B cell (primary cell): ENCODE measurements around the gene PDE10A. TPM values are rescaled to one million over a fixed set of nuclear protein-coding genes. Genes with fewer than 3 reads are reported as not detected.

Experiments
- ATAC-seq: fragments of 200-7000 bp; cut with Tn5 transposase; one replicate; pipeline ENCODE4 v1.10.0; 2021; ENCODE audit warnings: low read depth, mild to moderate bottlenecking, moderate number of reproducible peaks, moderate library complexity
- CTCF ChIA-PET: fragments of 350-600 bp; sonication (Branson Sonifier 250); formaldehyde crosslinking; loops from one replicate; lab custom pipeline; 2021; ENCODE audit warnings: antibody characterized with exemption, inconsistent platforms; lab: Charles Lee
- POLR2A ChIA-PET: fragments of 350-600 bp; sonication (Branson Sonifier 250); formaldehyde crosslinking; loops from one replicate; lab custom pipeline; 2021; ENCODE audit warnings: antibody characterized with exemption; lab: Charles Lee
- DNase-seq: peaks from one replicate; pipeline ENCODE4 v3.0.0; 2013
- H2AFZ ChIP-seq: 2 replicates; pipeline ENCODE4 v1.6.1; 2012; ENCODE audit warnings: mild to moderate bottlenecking, low read depth, low read length; ENCODE audit not compliant: insufficient read depth, poor library complexity, severe bottlenecking
- H3K27ac ChIP-seq, 2 donors: 1 replicate in 1 of 2; 2 replicates in 1 of 2; pipeline ENCODE4 v1.5.1; 2012 to 2013; ENCODE audit warnings: low read length in 2 of 2, mild to moderate bottlenecking in 2 of 2, moderate library complexity in 1 of 2
- H3K27me3 ChIP-seq, 4 experiments: fragments of 200-600 bp in 1 of 4; sonication (generic) in 1 of 4; replicated peaks in 1 of 4; 1 replicate in 2 of 4; 2 replicates in 2 of 4; pipeline versions ENCODE4 v1.6.1 to v1.7.0; 2013 to 2016; ENCODE audit warnings: low read length in 3 of 4, mild to moderate bottlenecking in 2 of 4, mixed read lengths in 1 of 4, moderate library complexity in 1 of 4; ENCODE audit not compliant: insufficient read depth in 4 of 4, control insufficient read depth in 3 of 4; ENCODE audit errors: control extremely low read depth in 1 of 4
- H3K36me3 ChIP-seq, 2 experiments: replicated peaks in 1 of 2; 1 replicate in 1 of 2; 2 replicates in 1 of 2; pipeline versions ENCODE4 v1.6.1 to v1.7.1; 2013; ENCODE audit warnings: low read length in 1 of 2; ENCODE audit not compliant: insufficient read depth in 2 of 2, control insufficient read depth in 1 of 2; ENCODE audit errors: control extremely low read depth in 1 of 2, extremely low read depth in 1 of 2
- H3K4me1 ChIP-seq, 2 donors: fragments of 200-600 bp in 1 of 2; sonication (generic) in 1 of 2; 1 replicate in 1 of 2; 2 replicates in 1 of 2; pipeline versions ENCODE4 v1.5.1 to v1.6.1; 2013 to 2017; ENCODE audit warnings: low read length in 2 of 2; ENCODE audit not compliant: control insufficient read depth in 2 of 2, insufficient read depth in 2 of 2
- H3K4me2 ChIP-seq: replicated peaks from 2 replicates; pipeline ENCODE3; 2012; ENCODE audit warnings: mild to moderate bottlenecking, low read depth, low read length; ENCODE audit not compliant: poor library complexity, severe bottlenecking
- H3K4me3 ChIP-seq, 5 experiments: fragments of 200-600 bp in 1 of 5; sonication (generic) in 1 of 5; 1 replicate in 3 of 5; 2 replicates in 2 of 5; pipeline versions ENCODE4 v1.5.1 to v1.7.0; 2011 to 2016; ENCODE audit warnings: low read length in 4 of 5, mild to moderate bottlenecking in 4 of 5, low read depth in 2 of 5, control low read depth in 1 of 5, moderate library complexity in 1 of 5; ENCODE audit not compliant: insufficient read depth in 1 of 5; ENCODE audit errors: control extremely low read depth in 1 of 5, extremely low read depth in 1 of 5
- H3K79me2 ChIP-seq: fragments of 200-600 bp; sonication (generic); one replicate; pipeline ENCODE4 v1.6.0; 2016; ENCODE audit warnings: low read length; ENCODE audit not compliant: control insufficient read depth, insufficient read depth
- H3K9ac ChIP-seq: fragments of 200-600 bp; sonication (generic); 2 replicates; pipeline ENCODE4 v1.6.1; 2017; ENCODE audit warnings: mild to moderate bottlenecking, low read length, moderate library complexity
- H3K9me3 ChIP-seq, 3 donors: one replicate each; pipeline versions ENCODE4 v1.6.1 to v1.7.1; 2013; ENCODE audit warnings: low read length in 2 of 3; ENCODE audit not compliant: control insufficient read depth in 2 of 3, insufficient read depth in 1 of 3; ENCODE audit errors: control extremely low read depth in 1 of 3
- H4K20me1 ChIP-seq: 2 replicates; pipeline ENCODE4 v1.6.0; 2012; ENCODE audit warnings: mild to moderate bottlenecking, low read length; ENCODE audit not compliant: insufficient read depth, control insufficient read depth, poor library complexity, severe bottlenecking
- H3K27ac Mint-ChIP-seq: one replicate; pipeline ENCODE4 v1.8.0; 2021; ENCODE audit warnings: mixed read lengths
- H3K27me3 Mint-ChIP-seq: one replicate; pipeline ENCODE4 v1.8.0; 2021; ENCODE audit warnings: mixed read lengths
- H3K4me1 Mint-ChIP-seq: one replicate; pipeline ENCODE4 v1.8.0; 2021; ENCODE audit warnings: mixed read lengths
- H3K4me3 Mint-ChIP-seq: one replicate; pipeline ENCODE4 v1.8.0; 2021; ENCODE audit warnings: mixed read lengths
- H3K9me3 Mint-ChIP-seq: one replicate; pipeline ENCODE4 v1.8.0; 2022; ENCODE audit warnings: mixed read lengths; ENCODE audit not compliant: insufficient read depth
- CTCF ChIP-seq: fragments of 200-600 bp; IDR thresholded peaks from one replicate; pipeline ENCODE4 v1.8.0; 2022; ENCODE audit warnings: antibody characterized with exemption, mild to moderate bottlenecking
- EZH2 ChIP-seq: IDR thresholded peaks from 2 replicates; pipeline ENCODE4 v1.6.1; 2012; ENCODE audit warnings: borderline replicate concordance, low read depth, mild to moderate bottlenecking, moderate library complexity, low read length; ENCODE audit not compliant: insufficient read depth, poor library complexity, severe bottlenecking
- WGBS: methylation state at CpG from one replicate; pipeline ENCODE4 v1.1.5; 2013; ENCODE audit warnings: missing lambda C conversion rate; ENCODE audit not compliant: insufficient coverage; 5-methylcytosine and 5-hydroxymethylcytosine counted together
- intact Hi-C: fragments of 100-400 bp; cut with micrococcal nuclease; formaldehyde crosslinking; loops from one replicate; pipeline ENCODE4 v1.10.0; 2022
- polyA plus RNA-seq: library from polyadenylated mRNA; depleted of rRNA; stranded (reverse); fragments of >200 nt; gene quantifications from 2 replicates; pipeline ENCODE4 v1.2.3, GENCODE V29; 2012
- total RNA-seq, 2 donors: library from RNA; stranded (reverse); fragments of 120-200 nt in 1 of 2; gene quantifications; 1 replicate in 1 of 2; 2 replicates in 1 of 2; pipeline versions ENCODE4 v1.2.3 to v1.2.4, GENCODE V29; 2013 to 2022

Gene PDE10A
- total and polyA plus RNA-seq, 2 donors (not counting 1 experiment from before 2014, with no cell fraction given) = not detected

- Mint-ChIP-seq H3K27me3 (no peaks in the 10 kb centered on the region), H3K27ac (no peak overlapping the region), H3K9me3 (no peaks in the 10 kb centered on the region), H3K4me1 (no peaks in the 10 kb centered on the region), H3K4me3 (no peak overlapping the region)
- DNase-seq (no peak), ATAC-seq (no peak)
- TF ChIP-seq EZH2 (no peak), CTCF (no peak)
- Histone ChIP-seq H3K36me3 (no peaks in the 10 kb centered on the region), H3K27me3 (no peaks in the 10 kb centered on the region), H3K9me3 (peaks cover 0 to 3% (median 0%) of the 10 kb centered on the region in 3 donors), H2AFZ (no peak overlapping the region), H3K4me3 (no peak overlapping the region), H3K27ac (no peak overlapping the region), H3K4me2 (no peak overlapping the region), H3K9ac (no peak overlapping the region), H4K20me1 (no peaks in the 10 kb centered on the region), H3K79me2 (no peaks in the 10 kb centered on the region), H3K4me1 (no peaks in the 10 kb centered on the region)
- ChIA-PET CTCF (no interaction called here), POLR2A (no interaction called here)
- intact Hi-C loops = no loop called here
- 71% methylated on average over 1 of the region's 3 CpGs for WGBS
Observed at GRCh38 chr6:165480916-165481315, 182.1 kb downstream of the PDE10A start.

- H3K27ac Mint-ChIP-seq = no peak overlapping the region
- Histone ChIP-seq H3K79me2 (no peaks in the 10 kb centered on the region), H3K36me3 (no peaks in the 10 kb centered on the region), H3K27ac (no peak overlapping the region), H3K4me2 (no peak overlapping the region), H3K9me3 (no peaks in the 10 kb centered on the region), H3K4me3 (no peak overlapping the region), H3K4me1 (no peaks in the 10 kb centered on the region), H2AFZ (no peak overlapping the region), H4K20me1 (no peaks in the 10 kb centered on the region), H3K9ac (no peak overlapping the region), H3K27me3 (no peaks in the 10 kb centered on the region)
- 63% methylated on average over 1 of the region's 1 CpG for WGBS
- no peak overlapping the region for H3K4me3 Mint-ChIP-seq
- DNase-seq (no peak), ATAC-seq (no peak)
- POLR2A ChIA-PET = no interaction called here
- CTCF ChIA-PET = interaction anchor here (1.0 kb wide), 1 partner anchor 10 kb away, joined by 3 read pairs; no protein-coding TSS in a partner anchor
- TF ChIP-seq EZH2 = no peak
- no peak for TF ChIP-seq CTCF
- H3K9me3 Mint-ChIP-seq = no peaks in the 10 kb centered on the region
- no peaks in the 10 kb centered on the region for H3K27me3 Mint-ChIP-seq
- intact Hi-C loops = no loop called here
- no peaks in the 10 kb centered on the region for H3K4me1 Mint-ChIP-seq
Observed at GRCh38 chr6:165478581-165478980, 184.5 kb downstream of the PDE10A start.
